Measurements from ENCODE around the gene TMEM19. TPM values are rescaled to one million over a fixed set of nuclear protein-coding genes. Genes with fewer than 3 reads are reported as not detected.

Gene TMEM19
- total RNA-seq, 2 donors from 2014 or later, result 37.7 to 39.2 TPM

- H3K4me1 ChIP-seq, result no peaks in the 10 kb centered on the region
- H3K4me3 ChIP-seq, result no peak overlapping the region
- DNase-seq, result no peak
- H3K36me3 ChIP-seq, result no peaks in the 10 kb centered on the region
- TF ChIP-seq, protein P1, sequence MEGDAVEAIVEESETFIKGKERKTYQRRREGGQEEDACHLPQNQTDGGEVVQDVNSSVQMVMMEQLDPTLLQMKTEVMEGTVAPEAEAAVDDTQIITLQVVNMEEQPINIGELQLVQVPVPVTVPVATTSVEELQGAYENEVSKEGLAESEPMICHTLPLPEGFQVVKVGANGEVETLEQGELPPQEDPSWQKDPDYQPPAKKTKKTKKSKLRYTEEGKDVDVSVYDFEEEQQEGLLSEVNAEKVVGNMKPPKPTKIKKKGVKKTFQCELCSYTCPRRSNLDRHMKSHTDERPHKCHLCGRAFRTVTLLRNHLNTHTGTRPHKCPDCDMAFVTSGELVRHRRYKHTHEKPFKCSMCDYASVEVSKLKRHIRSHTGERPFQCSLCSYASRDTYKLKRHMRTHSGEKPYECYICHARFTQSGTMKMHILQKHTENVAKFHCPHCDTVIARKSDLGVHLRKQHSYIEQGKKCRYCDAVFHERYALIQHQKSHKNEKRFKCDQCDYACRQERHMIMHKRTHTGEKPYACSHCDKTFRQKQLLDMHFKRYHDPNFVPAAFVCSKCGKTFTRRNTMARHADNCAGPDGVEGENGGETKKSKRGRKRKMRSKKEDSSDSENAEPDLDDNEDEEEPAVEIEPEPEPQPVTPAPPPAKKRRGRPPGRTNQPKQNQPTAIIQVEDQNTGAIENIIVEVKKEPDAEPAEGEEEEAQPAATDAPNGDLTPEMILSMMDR (IDR thresholded peaks at IDR 0.05), result no peak
- no peak overlapping the region for H3K9ac ChIP-seq (ENCODE audit: low read depth in 2 of 2, low read length in 2 of 2)
- H3K27me3 ChIP-seq, result no peaks in the 10 kb centered on the region
- no peaks in the 10 kb centered on the region for H3K9me3 ChIP-seq
- intact Hi-C loops (cut with DNase I), result loop anchor here (10.0 kb wide), 1 partner anchor 88 kb away; the partner anchor contains the start of genes THAP2 and ZFC3H1
- no peak overlapping the region for H3K27ac ChIP-seq
Measured at GRCh38 chr12:71752891-71753290, 67.0 kb downstream of the TMEM19 start.

Other genes starting within 250 kb of the TMEM19 start
- 1 to 10 TPM; 4.5 to 5.0 TPM for gene LGR5, start 246.3 kb upstream of the TMEM19 start, total RNA-seq
- gene ZFC3H1, start 22.2 kb upstream of the TMEM19 start, total RNA-seq, result 10 to 100 TPM; 37.8 to 38.8 TPM
- gene THAP2, start 21.8 kb upstream of the TMEM19 start, total RNA-seq, result 1 to 10 TPM; 3.8 to 6.0 TPM
- 10 to 100 TPM; 52.5 to 75.1 TPM for gene RAB21, start 68.8 kb downstream of the TMEM19 start, total RNA-seq
- gene TBC1D15, start 153.7 kb downstream of the TMEM19 start, total RNA-seq, result 10 to 100 TPM; 22.2 to 37.9 TPM